Astrocyte (in vitro differentiated cells and primary cell): ENCODE measurements around the gene CFAP157. TPM values are rescaled to one million over a fixed set of nuclear protein-coding genes. Genes with fewer than 3 reads are reported as not detected.

Source experiments
- DNase-seq: peaks from one replicate; pipeline ENCODE4 v3.0.0-alpha.2; 2010; ENCODE audit warnings: low read depth
- FAIRE-seq: peaks from 2 replicates; lab custom pipeline; 2011; peaks lifted over from hg19 to GRCh38; lab: Jason Lieb, UNC
- H2AFZ ChIP-seq: 2 replicates; pipeline ENCODE4 v1.6.0; 2012; ENCODE audit warnings: low read depth, low read length, inconsistent platforms
- H3K27ac ChIP-seq: 2 replicates; pipeline ENCODE4 v1.5.1; 2011; ENCODE audit warnings: low read depth, low read length, inconsistent platforms
- H3K27me3 ChIP-seq: 2 replicates; pipeline ENCODE4 v1.6.0; 2011; ENCODE audit warnings: low read length, inconsistent platforms; ENCODE audit not compliant: insufficient read depth
- H3K36me3 ChIP-seq: 2 replicates; pipeline ENCODE4 v1.5.1; 2011; ENCODE audit warnings: low read length, inconsistent platforms; ENCODE audit not compliant: insufficient read depth
- H3K4me1 ChIP-seq: 2 replicates; pipeline ENCODE4 v1.5.1; 2011; ENCODE audit warnings: low read length, inconsistent platforms; ENCODE audit not compliant: insufficient read depth
- H3K4me2 ChIP-seq: 2 replicates; pipeline ENCODE4 v1.6.0; 2012; ENCODE audit warnings: low read length, inconsistent platforms
- H3K4me3 ChIP-seq: 2 replicates; pipeline ENCODE4 v1.5.1; 2011; ENCODE audit warnings: low read depth, mild to moderate bottlenecking, low read length, inconsistent platforms; ENCODE audit not compliant: insufficient read depth
- H3K79me2 ChIP-seq: 2 replicates; pipeline ENCODE4 v1.6.0; 2012; ENCODE audit warnings: mild to moderate bottlenecking, low read length, inconsistent platforms; ENCODE audit not compliant: insufficient read depth
- H3K9ac ChIP-seq: 2 replicates; pipeline ENCODE4 v1.6.0; 2012; ENCODE audit warnings: mild to moderate bottlenecking, low read length, inconsistent platforms
- H3K9me3 ChIP-seq: 2 replicates; pipeline ENCODE4 v1.5.1; 2012; ENCODE audit warnings: low read depth, mild to moderate bottlenecking, low read length, inconsistent platforms; ENCODE audit not compliant: insufficient read depth
- H4K20me1 ChIP-seq: 2 replicates; pipeline ENCODE4 v1.6.0; 2012; ENCODE audit warnings: low read length, inconsistent platforms; ENCODE audit not compliant: insufficient read depth
- H3K27ac Mint-ChIP-seq: one replicate; pipeline ENCODE4 v1.8.0; 2021; ENCODE audit warnings: mild to moderate bottlenecking, mixed read lengths; ENCODE audit not compliant: unreplicated experiment
- H3K27me3 Mint-ChIP-seq: one replicate; pipeline ENCODE4 v1.8.0; 2021; ENCODE audit warnings: low read depth, mixed read lengths; ENCODE audit not compliant: unreplicated experiment
- H3K36me3 Mint-ChIP-seq: one replicate; pipeline ENCODE4 v1.8.0; 2021; ENCODE audit warnings: low read depth, mixed read lengths; ENCODE audit not compliant: unreplicated experiment
- H3K4me1 Mint-ChIP-seq: one replicate; pipeline ENCODE4 v1.8.0; 2021; ENCODE audit warnings: low read depth, mixed read lengths; ENCODE audit not compliant: unreplicated experiment
- H3K4me3 Mint-ChIP-seq: one replicate; pipeline ENCODE4 v1.8.0; 2021; ENCODE audit warnings: mild to moderate bottlenecking, moderate library complexity, mixed read lengths; ENCODE audit not compliant: unreplicated experiment
- H3K9me3 Mint-ChIP-seq: one replicate; pipeline ENCODE4 v1.8.0; 2021; ENCODE audit warnings: mild to moderate bottlenecking, mixed read lengths; ENCODE audit not compliant: unreplicated experiment
- CTCF ChIP-seq: IDR thresholded peaks from 2 replicates; pipeline ENCODE4 v1.5.1; 2011; ENCODE audit warnings: low read depth, mild to moderate bottlenecking, inconsistent platforms, low read length, moderate library complexity; ENCODE audit not compliant: insufficient read depth
- EZH2 ChIP-seq: IDR thresholded peaks from 2 replicates; pipeline ENCODE4 v1.6.1; 2012; ENCODE audit warnings: mild to moderate bottlenecking, low read length, inconsistent platforms; ENCODE audit not compliant: insufficient read depth
- total RNA-seq: library from RNA; stranded (reverse); gene quantifications from 2 replicates; pipeline ENCODE4 v1.2.1, GENCODE V29; 2021

The CFAP157 gene
- total RNA-seq, 1 donor from 2014 or later, result 0.09 TPM

DNA sequence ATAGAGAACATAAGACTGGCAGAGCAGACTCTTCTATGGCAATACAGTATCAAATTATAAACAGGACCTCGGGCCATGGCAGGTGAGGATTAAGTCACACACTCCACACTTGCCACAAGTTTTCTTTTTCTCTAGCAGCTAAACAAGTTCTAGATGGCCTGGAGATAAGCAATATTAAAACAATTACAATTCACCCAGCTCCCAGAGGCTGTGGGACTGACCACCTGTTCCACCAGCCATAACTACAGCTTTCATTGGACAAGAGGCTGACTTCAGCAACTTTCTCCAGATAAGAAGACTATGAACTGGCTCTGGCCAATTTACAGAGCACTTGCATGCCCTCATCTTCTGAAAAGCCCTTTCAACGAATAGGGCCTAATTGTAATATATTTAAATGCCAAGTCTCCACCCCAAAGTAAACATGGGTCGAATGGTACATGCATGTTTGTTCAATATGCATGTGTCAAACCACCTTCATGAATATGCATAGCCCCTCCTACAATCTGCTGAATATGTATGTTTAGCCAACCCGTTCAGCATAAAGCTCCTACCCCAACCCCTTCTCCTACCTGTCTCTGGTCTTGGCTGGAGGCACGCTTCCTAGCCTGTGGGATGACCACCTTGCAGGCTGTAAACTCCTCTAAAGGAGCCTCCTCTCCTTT lies 6.1 kb upstream of the CFAP157 start:
- H3K9me3 ChIP-seq, result no peaks in the 10 kb centered on the region
- FAIRE-seq, result no peak
- no peak overlapping the region for H2AFZ ChIP-seq
- no peaks in the 10 kb centered on the region for H3K36me3 ChIP-seq
- H4K20me1 ChIP-seq, result no peaks in the 10 kb centered on the region
- no peak for TF ChIP-seq CTCF
- no peak for TF ChIP-seq EZH2
- no peak overlapping the region for H3K4me2 ChIP-seq
- peaks cover 9% of the 10 kb centered on the region for H3K4me1 ChIP-seq
- no peaks in the 10 kb centered on the region for H3K79me2 ChIP-seq
- no peak for DNase-seq
- no peaks in the 10 kb centered on the region for H3K4me1 Mint-ChIP-seq
- H3K4me3 ChIP-seq, result no peak overlapping the region
- no peak overlapping the region for H3K27ac ChIP-seq
- peaks cover 4% of the 10 kb centered on the region for H3K9me3 Mint-ChIP-seq
- no peaks in the 10 kb centered on the region for H3K27me3 ChIP-seq
- no peaks in the 10 kb centered on the region for H3K36me3 Mint-ChIP-seq
- H3K27ac Mint-ChIP-seq, result no peak overlapping the region
- peaks cover 4% of the 10 kb centered on the region for H3K27me3 Mint-ChIP-seq
- no peak overlapping the region for H3K9ac ChIP-seq
- no peak overlapping the region for H3K4me3 Mint-ChIP-seq

- no peaks in the 10 kb centered on the region for H3K9me3 ChIP-seq
- TF ChIP-seq CTCF (no peak), EZH2 (no peak)
- peaks cover 4% of the 10 kb centered on the region for H3K9me3 Mint-ChIP-seq
- H3K9ac ChIP-seq, result no peak overlapping the region
- no peak for DNase-seq
- no peak overlapping the region for H3K27ac ChIP-seq
- peaks cover 9% of the 10 kb centered on the region for H3K4me1 ChIP-seq
- H3K27ac Mint-ChIP-seq, result no peak overlapping the region
- no peaks in the 10 kb centered on the region for H4K20me1 ChIP-seq
- no peaks in the 10 kb centered on the region for H3K79me2 ChIP-seq
- peaks cover 6% of the 10 kb centered on the region for H3K27me3 Mint-ChIP-seq
- no peaks in the 10 kb centered on the region for H3K36me3 ChIP-seq
- H3K4me1 Mint-ChIP-seq, result no peaks in the 10 kb centered on the region
- H3K27me3 ChIP-seq, result no peaks in the 10 kb centered on the region
- FAIRE-seq, result no peak
- no peak overlapping the region for H2AFZ ChIP-seq
- H3K36me3 Mint-ChIP-seq, result no peaks in the 10 kb centered on the region
- no peak overlapping the region for H3K4me3 Mint-ChIP-seq
- H3K4me3 ChIP-seq, result no peak overlapping the region
- no peak overlapping the region for H3K4me2 ChIP-seq
Measured at GRCh38 chr9:127703289-127703946, 3.4 kb upstream of the CFAP157 start.
